GM12878 (cell line): ENCODE measurements around the gene CTNNA1. TPM values are rescaled to one million over a fixed set of nuclear protein-coding genes. Genes with fewer than 3 reads are reported as not detected.

Experiments used
- ATAC-seq: fragments of 200-7000 bp; cut with Tn5 transposase; 3 replicates; pipeline ENCODE4 v1.9.1; 2020; ENCODE audit warnings: mild to moderate bottlenecking, moderate library complexity
- BruUV-seq: library from RNA; stranded (reverse); fragments of 400-500 nt; replicated peaks from 2 replicates; lab custom pipeline; 2021; lab: Mats Ljungman, UMichigan
- CTCF ChIA-PET: fragments of 300-600 bp; sonication (Branson Sonifier 250); formaldehyde crosslinking; extraction: SDS; loops from one replicate; lab custom pipeline; 2021; ENCODE audit warnings: inconsistent platforms; lab: Yijun Ruan, JAX
- POLR2A ChIA-PET: fragments of 350-600 bp; formaldehyde crosslinking; extraction: SDS; loops from one replicate; lab custom pipeline; 2021; ENCODE audit warnings: inconsistent platforms; lab: Charles Lee
- RAD21 ChIA-PET: fragments of 300-600 bp; sonication (Branson Sonifier 250); formaldehyde crosslinking; loops from one replicate; lab custom pipeline; 2023; ENCODE audit warnings: antibody characterized with exemption; ENCODE audit not compliant: unreplicated experiment; lab: Charles Lee
- SMC1A ChIA-PET: fragments of 300-600 bp; sonication (Branson Sonifier 250); formaldehyde crosslinking; loops from one replicate; lab custom pipeline; 2023; ENCODE audit not compliant: unreplicated experiment, uncharacterized antibody; lab: Charles Lee
- DNase-seq: peaks from one replicate; pipeline ENCODE4 v3.0.0-alpha.2; 2011; ENCODE audit warnings: low read depth, low spot score
- FAIRE-seq: peaks from 3 replicates; lab custom pipeline; 2011; peaks lifted over from hg19 to GRCh38; lab: Jason Lieb, UNC
- H2AFZ ChIP-seq: 2 replicates; pipeline ENCODE4 v1.6.0; 2011; ENCODE audit warnings: low read depth, low read length, control low read depth; ENCODE audit not compliant: control insufficient read depth
- H3K27ac ChIP-seq: 2 replicates; pipeline ENCODE4 v1.5.1; 2011; ENCODE audit warnings: control low read depth; ENCODE audit not compliant: control insufficient read depth, insufficient read depth
- H3K27me3 ChIP-seq, 2 experiments: replicated peaks in 1 of 2; 2 replicates each; pipeline versions ENCODE4 v1.6.0 to v1.6.1; 2011; ENCODE audit warnings: low read length in 1 of 2; ENCODE audit not compliant: control insufficient read depth in 2 of 2, insufficient read depth in 2 of 2
- H3K36me3 ChIP-seq, 2 experiments: 2 replicates each; pipeline ENCODE4 v1.5.1; 2011; ENCODE audit warnings: low read length in 1 of 2; ENCODE audit not compliant: control insufficient read depth in 2 of 2, insufficient read depth in 2 of 2
- H3K4me1 ChIP-seq: 2 replicates; pipeline ENCODE4 v1.6.1; 2011; ENCODE audit warnings: mild to moderate bottlenecking, low read length, moderate library complexity, mixed read lengths; ENCODE audit not compliant: control insufficient read depth, insufficient read depth
- H3K4me2 ChIP-seq: 2 replicates; pipeline ENCODE4 v1.6.0; 2011; ENCODE audit warnings: control low read depth; ENCODE audit not compliant: control insufficient read depth, insufficient read depth
- H3K4me3 ChIP-seq: fragments of 200-600 bp; sonication (generic); 2 replicates; pipeline ENCODE4 v1.5.1; 2016
- H3K79me2 ChIP-seq: 2 replicates; pipeline ENCODE4 v1.6.0; 2011; ENCODE audit warnings: low read length; ENCODE audit not compliant: control insufficient read depth, insufficient read depth
- H3K9ac ChIP-seq: 2 replicates; pipeline ENCODE4 v1.8.0; 2011; ENCODE audit warnings: low read length, control low read depth, mixed read lengths; ENCODE audit not compliant: control insufficient read depth, insufficient read depth
- H3K9me3 ChIP-seq: replicated peaks from 3 replicates; pipeline ENCODE4 v1.5.1; 2011; ENCODE audit warnings: mild to moderate bottlenecking, low read length; ENCODE audit not compliant: control insufficient read depth, insufficient read depth
- H4K20me1 ChIP-seq: 2 replicates; pipeline ENCODE4 v1.6.0; 2011; ENCODE audit not compliant: control insufficient read depth, insufficient read depth
- ATF7 ChIP-seq: fragments of 450-650 bp; IDR thresholded peaks from 2 replicates; pipeline ENCODE4 v1.6.1; 2016; ENCODE audit warnings: low read depth, mild to moderate bottlenecking
- FOS ChIP-seq: IDR thresholded peaks from 3 replicates; pipeline ENCODE4 v1.6.1; 2011; ENCODE audit warnings: borderline replicate concordance; ENCODE audit not compliant: insufficient read length; ENCODE audit errors: extremely low read depth
- MTA3 ChIP-seq: IDR thresholded peaks from 2 replicates; pipeline ENCODE4 v1.6.1; 2012; ENCODE audit warnings: low read length, inconsistent platforms, borderline replicate concordance
- PAX8 ChIP-seq: fragments of 450-650 bp; IDR thresholded peaks from 2 replicates; pipeline ENCODE4 v1.6.1; 2017; ENCODE audit warnings: mild to moderate bottlenecking, moderate library complexity
- RFX5 ChIP-seq: IDR thresholded peaks from 2 replicates; pipeline ENCODE4 v1.6.1; 2011; ENCODE audit warnings: low read depth, low read length, improper control_type of control experiment
- SMAD1 ChIP-seq: fragments of 450-650 bp; IDR thresholded peaks from 2 replicates; pipeline ENCODE4 v1.6.1; 2018; ENCODE audit warnings: mild to moderate bottlenecking, low read depth; ENCODE audit not compliant: partially characterized antibody
- SMAD5 ChIP-seq: IDR thresholded peaks from 2 replicates; pipeline ENCODE4 v1.6.1; 2016; ENCODE audit warnings: antibody characterized with exemption, low read depth
- TAF1 ChIP-seq: IDR thresholded peaks from 2 replicates; pipeline ENCODE4 v1.6.1; 2011; ENCODE audit warnings: mild to moderate bottlenecking, low read depth, low read length, borderline replicate concordance
- TBL1XR1 ChIP-seq: IDR thresholded peaks from 2 replicates; pipeline ENCODE4 v1.6.1; 2012; ENCODE audit warnings: low read depth, low read length, improper control_type of control experiment
- YBX1 ChIP-seq: fragments of 450-650 bp; IDR thresholded peaks from 2 replicates; pipeline ENCODE4 v1.6.1; 2016; ENCODE audit warnings: antibody characterized with exemption
- ZNF622 ChIP-seq: fragments of 450-650 bp; IDR thresholded peaks from 2 replicates; pipeline ENCODE4 v1.6.1; 2017; ENCODE audit warnings: mild to moderate bottlenecking, inconsistent platforms
- WGBS: methylation state at CpG from one replicate; pipeline ENCODE4 v1.1.6; 2016; ENCODE audit warnings: low lambda C conversion rate; ENCODE audit not compliant: insufficient replicate concordance, insufficient coverage; ENCODE audit errors: missing lambda C conversion rate; 5-methylcytosine and 5-hydroxymethylcytosine counted together
- in situ Hi-C: fragments of 300-500 bp; cut with MboI; formaldehyde crosslinking; loops from 9 replicates; pipeline ENCODE4 v1.14.3; 2018; ENCODE audit warnings: mixed read lengths
- intact Hi-C: fragments of 100-400 bp; cut with micrococcal nuclease; formaldehyde crosslinking; loops from one replicate; pipeline ENCODE4 v1.14.2; 2022; ENCODE audit not compliant: unreplicated experiment
- polyA plus RNA-seq, 11 experiments: library from polyadenylated mRNA; depleted of rRNA in 4 of 11; unstranded in 6 of 11; stranded (reverse) in 5 of 11; fragments of >200 nt; fragmentation: Nextera tagmentation in 4 of 11; fragmentation: Illumina TruSeq in 1 of 11; extraction: Ambion mirVana in 4 of 11; extraction: Trizol in 1 of 11; gene quantifications; 1 replicate in 1 of 11; 2 replicates in 10 of 11; pipeline versions ENCODE4 v1.2.1 to v1.2.3, GENCODE V29; 2011 to 2016; ENCODE audit warnings: inconsistent platforms in 2 of 11, missing spikeins in 2 of 11, low read depth in 1 of 11
- total RNA-seq, 4 experiments: library from RNA; depleted of rRNA in 3 of 4; stranded (reverse); fragments of >200 nt in 3 of 4; fragmentation: Illumina TruSeq in 1 of 4; extraction: Trizol in 1 of 4; gene quantifications; 2 replicates each; pipeline versions ENCODE4 v1.2.1 to v1.2.3, GENCODE V29; 2013 to 2021
- TF ChIP-seq, protein P1 (sequence below): fragments of 450-650 bp; formaldehyde crosslinking; IDR thresholded peaks from 2 replicates; pipeline ENCODE4 v1.5.0; 2022; ENCODE audit warnings: mild to moderate bottlenecking, missing genetic modification characterization
- TF ChIP-seq, protein P2 (sequence below): IDR thresholded peaks from 2 replicates; pipeline ENCODE4 v1.6.1; 2012; ENCODE audit warnings: mild to moderate bottlenecking, low read depth, low read length
- TF ChIP-seq, protein P3 (sequence below): IDR thresholded peaks from 2 replicates; pipeline ENCODE4 v1.6.1; 2012; ENCODE audit warnings: low read length, inconsistent platforms
- TF ChIP-seq, protein P4 (sequence below): fragments of 450-650 bp; IDR thresholded peaks from 2 replicates; pipeline ENCODE4 v1.6.1; 2014; ENCODE audit warnings: mild to moderate bottlenecking

Gene CTNNA1
- total and polyA plus RNA-seq, 10 of the 15 experiments (the other 5 are each of a cell fraction or from before 2014, with no cell fraction given): 32.6 to 104 (median 57.7) TPM

DNA sequence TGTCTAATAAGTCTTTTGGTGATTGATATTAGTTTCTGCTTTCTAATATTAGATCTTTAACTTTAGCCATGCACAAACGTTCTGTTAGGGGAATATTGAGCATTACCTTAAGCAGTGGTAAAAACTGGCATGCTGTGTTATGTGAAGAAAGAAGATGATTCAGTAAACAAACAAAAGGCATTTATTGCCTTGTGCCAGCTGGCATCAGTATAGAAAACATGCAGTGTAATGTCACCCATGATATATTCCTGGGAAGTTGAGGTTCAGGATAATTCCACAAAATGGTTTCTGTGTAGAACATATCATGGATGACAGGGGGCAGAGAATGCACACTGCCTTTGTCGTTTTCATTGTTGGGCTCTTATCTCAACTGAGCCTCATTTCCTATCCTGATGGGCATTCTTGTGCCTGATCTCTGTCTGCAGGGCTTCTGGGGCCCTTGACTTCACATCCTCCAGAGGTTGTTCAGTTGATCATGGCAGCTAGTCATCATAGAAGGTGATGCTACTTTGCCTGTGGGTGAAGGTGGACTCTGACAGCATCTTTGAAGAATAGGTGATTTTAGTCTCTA is 97.7 kb downstream of the CTNNA1 start:
- H3K9me3 ChIP-seq: no peaks in the 10 kb centered on the region
- ChIA-PET POLR2A (no interaction called here), RAD21 (no interaction called here), CTCF (interaction anchor here (1.6 kb wide), 1 partner anchor 61 kb away, joined by 4 read pairs; no protein-coding TSS in a partner anchor), SMC1A (no interaction called here)
- DNase-seq (no peak), FAIRE-seq (no peak), ATAC-seq (no peak)
- in situ Hi-C loops (no loop called here), intact Hi-C loops (no loop called here)
- H3K9ac ChIP-seq: no peak overlapping the region
- 80% methylated on average over 2 of the region's 2 CpGs for WGBS
- H3K27me3 ChIP-seq: no peaks in the 10 kb centered on the region
- no TSS peak for BruUV-seq
- no peak overlapping the region for H3K4me2 ChIP-seq
- H3K27ac ChIP-seq: no peak overlapping the region
- no peaks in the 10 kb centered on the region for H3K36me3 ChIP-seq
- no peaks in the 10 kb centered on the region for H4K20me1 ChIP-seq
- no peaks in the 10 kb centered on the region; the same call in 1 of the 2 replicates for H3K4me1 ChIP-seq
- no peak overlapping the region for H2AFZ ChIP-seq
- no peak overlapping the region for H3K4me3 ChIP-seq
- H3K79me2 ChIP-seq: no peaks in the 10 kb centered on the region
- no peak for TF ChIP-seq TAF1
- no peak for TF ChIP-seq RFX5
- no peak for TF ChIP-seq ZNF622
- TF ChIP-seq, protein P1, sequence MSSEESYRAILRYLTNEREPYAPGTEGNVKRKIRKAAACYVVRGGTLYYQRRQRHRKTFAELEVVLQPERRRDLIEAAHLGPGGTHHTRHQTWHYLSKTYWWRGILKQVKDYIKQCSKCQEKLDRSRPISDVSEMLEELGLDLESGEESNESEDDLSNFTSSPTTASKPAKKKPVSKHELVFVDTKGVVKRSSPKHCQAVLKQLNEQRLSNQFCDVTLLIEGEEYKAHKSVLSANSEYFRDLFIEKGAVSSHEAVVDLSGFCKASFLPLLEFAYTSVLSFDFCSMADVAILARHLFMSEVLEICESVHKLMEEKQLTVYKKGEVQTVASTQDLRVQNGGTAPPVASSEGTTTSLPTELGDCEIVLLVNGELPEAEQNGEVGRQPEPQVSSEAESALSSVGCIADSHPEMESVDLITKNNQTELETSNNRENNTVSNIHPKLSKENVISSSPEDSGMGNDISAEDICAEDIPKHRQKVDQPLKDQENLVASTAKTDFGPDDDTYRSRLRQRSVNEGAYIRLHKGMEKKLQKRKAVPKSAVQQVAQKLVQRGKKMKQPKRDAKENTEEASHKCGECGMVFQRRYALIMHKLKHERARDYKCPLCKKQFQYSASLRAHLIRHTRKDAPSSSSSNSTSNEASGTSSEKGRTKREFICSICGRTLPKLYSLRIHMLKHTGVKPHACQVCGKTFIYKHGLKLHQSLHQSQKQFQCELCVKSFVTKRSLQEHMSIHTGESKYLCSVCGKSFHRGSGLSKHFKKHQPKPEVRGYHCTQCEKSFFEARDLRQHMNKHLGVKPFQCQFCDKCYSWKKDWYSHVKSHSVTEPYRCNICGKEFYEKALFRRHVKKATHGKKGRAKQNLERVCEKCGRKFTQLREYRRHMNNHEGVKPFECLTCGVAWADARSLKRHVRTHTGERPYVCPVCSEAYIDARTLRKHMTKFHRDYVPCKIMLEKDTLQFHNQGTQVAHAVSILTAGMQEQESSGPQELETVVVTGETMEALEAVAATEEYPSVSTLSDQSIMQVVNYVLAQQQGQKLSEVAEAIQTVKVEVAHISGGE (CRISPR knock-in tag): no peak
- no peak for TF ChIP-seq TBL1XR1
- TF ChIP-seq, protein P2, sequence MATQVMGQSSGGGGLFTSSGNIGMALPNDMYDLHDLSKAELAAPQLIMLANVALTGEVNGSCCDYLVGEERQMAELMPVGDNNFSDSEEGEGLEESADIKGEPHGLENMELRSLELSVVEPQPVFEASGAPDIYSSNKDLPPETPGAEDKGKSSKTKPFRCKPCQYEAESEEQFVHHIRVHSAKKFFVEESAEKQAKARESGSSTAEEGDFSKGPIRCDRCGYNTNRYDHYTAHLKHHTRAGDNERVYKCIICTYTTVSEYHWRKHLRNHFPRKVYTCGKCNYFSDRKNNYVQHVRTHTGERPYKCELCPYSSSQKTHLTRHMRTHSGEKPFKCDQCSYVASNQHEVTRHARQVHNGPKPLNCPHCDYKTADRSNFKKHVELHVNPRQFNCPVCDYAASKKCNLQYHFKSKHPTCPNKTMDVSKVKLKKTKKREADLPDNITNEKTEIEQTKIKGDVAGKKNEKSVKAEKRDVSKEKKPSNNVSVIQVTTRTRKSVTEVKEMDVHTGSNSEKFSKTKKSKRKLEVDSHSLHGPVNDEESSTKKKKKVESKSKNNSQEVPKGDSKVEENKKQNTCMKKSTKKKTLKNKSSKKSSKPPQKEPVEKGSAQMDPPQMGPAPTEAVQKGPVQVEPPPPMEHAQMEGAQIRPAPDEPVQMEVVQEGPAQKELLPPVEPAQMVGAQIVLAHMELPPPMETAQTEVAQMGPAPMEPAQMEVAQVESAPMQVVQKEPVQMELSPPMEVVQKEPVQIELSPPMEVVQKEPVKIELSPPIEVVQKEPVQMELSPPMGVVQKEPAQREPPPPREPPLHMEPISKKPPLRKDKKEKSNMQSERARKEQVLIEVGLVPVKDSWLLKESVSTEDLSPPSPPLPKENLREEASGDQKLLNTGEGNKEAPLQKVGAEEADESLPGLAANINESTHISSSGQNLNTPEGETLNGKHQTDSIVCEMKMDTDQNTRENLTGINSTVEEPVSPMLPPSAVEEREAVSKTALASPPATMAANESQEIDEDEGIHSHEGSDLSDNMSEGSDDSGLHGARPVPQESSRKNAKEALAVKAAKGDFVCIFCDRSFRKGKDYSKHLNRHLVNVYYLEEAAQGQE: no peak
- no peak for TF ChIP-seq MTA3
- no peak for TF ChIP-seq FOS
- TF ChIP-seq, protein P3, sequence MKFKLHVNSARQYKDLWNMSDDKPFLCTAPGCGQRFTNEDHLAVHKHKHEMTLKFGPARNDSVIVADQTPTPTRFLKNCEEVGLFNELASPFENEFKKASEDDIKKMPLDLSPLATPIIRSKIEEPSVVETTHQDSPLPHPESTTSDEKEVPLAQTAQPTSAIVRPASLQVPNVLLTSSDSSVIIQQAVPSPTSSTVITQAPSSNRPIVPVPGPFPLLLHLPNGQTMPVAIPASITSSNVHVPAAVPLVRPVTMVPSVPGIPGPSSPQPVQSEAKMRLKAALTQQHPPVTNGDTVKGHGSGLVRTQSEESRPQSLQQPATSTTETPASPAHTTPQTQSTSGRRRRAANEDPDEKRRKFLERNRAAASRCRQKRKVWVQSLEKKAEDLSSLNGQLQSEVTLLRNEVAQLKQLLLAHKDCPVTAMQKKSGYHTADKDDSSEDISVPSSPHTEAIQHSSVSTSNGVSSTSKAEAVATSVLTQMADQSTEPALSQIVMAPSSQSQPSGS: no peak
- no peak for TF ChIP-seq YBX1
- no peak for TF ChIP-seq SMAD1
- no peak for TF ChIP-seq PAX8
- TF ChIP-seq, protein P4, sequence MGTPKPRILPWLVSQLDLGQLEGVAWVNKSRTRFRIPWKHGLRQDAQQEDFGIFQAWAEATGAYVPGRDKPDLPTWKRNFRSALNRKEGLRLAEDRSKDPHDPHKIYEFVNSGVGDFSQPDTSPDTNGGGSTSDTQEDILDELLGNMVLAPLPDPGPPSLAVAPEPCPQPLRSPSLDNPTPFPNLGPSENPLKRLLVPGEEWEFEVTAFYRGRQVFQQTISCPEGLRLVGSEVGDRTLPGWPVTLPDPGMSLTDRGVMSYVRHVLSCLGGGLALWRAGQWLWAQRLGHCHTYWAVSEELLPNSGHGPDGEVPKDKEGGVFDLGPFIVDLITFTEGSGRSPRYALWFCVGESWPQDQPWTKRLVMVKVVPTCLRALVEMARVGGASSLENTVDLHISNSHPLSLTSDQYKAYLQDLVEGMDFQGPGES: no peak
- no peak for TF ChIP-seq ATF7
- TF ChIP-seq SMAD5: no peak
